Activated naive CD8-positive, alpha-beta T cell treated with anti-CD3 and anti-CD28 coated beads, Interleukin-2, amount 50 U/mL, for 24 hours (primary cell): ENCODE measurements around the gene ZNF573.
A peak's percentile ranks its signal among the peaks of the same experiment; 100 is the strongest.

Experiments used
- ATAC-seq: fragments of 150-1000 bp; cut with Tn5 transposase; one replicate; pipeline ENCODE4 v1.10.0; 2021
- DNase-seq: peaks from one replicate; pipeline ENCODE4 v3.0.0; 2021
- H3K27ac Mint-ChIP-seq: one replicate; pipeline ENCODE4 v1.8.0; 2021; ENCODE audit warnings: mild to moderate bottlenecking, mixed read lengths
- H3K27me3 Mint-ChIP-seq: one replicate; pipeline ENCODE4 v1.8.0; 2021; ENCODE audit warnings: mixed read lengths
- H3K36me3 Mint-ChIP-seq: one replicate; pipeline ENCODE4 v1.8.0; 2021; ENCODE audit warnings: low read depth, mixed read lengths
- H3K4me1 Mint-ChIP-seq: one replicate; pipeline ENCODE4 v1.8.0; 2021; ENCODE audit warnings: mixed read lengths
- H3K4me3 Mint-ChIP-seq: one replicate; pipeline ENCODE4 v1.8.0; 2021; ENCODE audit warnings: mild to moderate bottlenecking, moderate library complexity, mixed read lengths
- H3K9me3 Mint-ChIP-seq: one replicate; pipeline ENCODE4 v1.8.0; 2021; ENCODE audit warnings: mixed read lengths

Gene ZNF573

DNA sequence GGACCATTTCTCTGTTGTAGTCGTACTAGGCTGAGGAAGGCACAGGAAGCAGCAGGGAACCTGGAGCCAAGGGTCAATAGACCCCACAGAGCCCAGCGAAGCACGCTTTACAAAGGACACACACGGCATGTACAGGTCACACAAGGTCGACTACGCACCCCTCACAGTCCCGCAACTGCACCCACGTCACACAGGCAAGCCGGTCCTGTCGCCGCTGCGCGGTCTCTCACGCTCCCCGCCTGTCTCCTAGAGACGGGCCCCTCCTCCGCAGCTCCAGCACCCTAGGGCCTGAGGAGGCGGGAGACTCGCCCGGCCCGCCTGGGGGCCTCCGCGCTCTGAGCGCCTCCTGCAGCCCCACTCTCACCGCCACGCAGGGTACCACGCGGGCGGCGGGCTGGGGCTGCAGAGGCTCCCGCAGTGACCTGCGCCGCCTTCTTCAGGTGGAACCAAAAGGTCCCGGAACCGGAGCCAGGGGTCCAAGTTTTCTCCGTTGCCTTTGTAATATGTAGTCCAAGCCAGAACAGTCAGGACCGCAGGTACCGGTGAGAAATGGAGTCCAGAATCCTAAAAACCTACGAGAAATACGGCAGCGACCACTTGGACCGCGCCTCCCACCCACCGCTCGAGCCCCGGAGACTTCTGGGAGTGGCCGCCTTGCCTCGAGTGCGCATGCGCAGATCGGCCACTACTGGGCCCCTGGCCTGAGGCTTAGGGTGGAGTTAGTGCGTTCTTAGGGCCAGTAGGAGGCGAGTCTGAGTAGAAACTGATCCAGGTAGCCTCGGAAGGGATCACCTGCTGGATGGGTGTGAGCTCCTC lies 60.1 kb downstream of the ZNF573 start, which contains the start of gene ZNF607:
Gene ZNF607 (minus strand): TSS at position 651 of the 816 bp plus-strand sequence. CDS start 8,143 bp downstream, outside the sequence.
- H3K9me3 Mint-ChIP-seq = peaks cover 21% of the 10 kb centered on the region
- peaks cover 34% of the 10 kb centered on the region for H3K36me3 Mint-ChIP-seq
- H3K4me3 Mint-ChIP-seq = peak within 1 kb of the TSS; percentile 98
- ATAC-seq = peak; percentile 94
- peak; percentile 88 for DNase-seq
- peak within 1 kb of the TSS; percentile 84 for H3K27ac Mint-ChIP-seq
- peaks cover 16% of the 10 kb centered on the region for H3K4me1 Mint-ChIP-seq
- no peaks in the 10 kb centered on the region for H3K27me3 Mint-ChIP-seq

DNA sequence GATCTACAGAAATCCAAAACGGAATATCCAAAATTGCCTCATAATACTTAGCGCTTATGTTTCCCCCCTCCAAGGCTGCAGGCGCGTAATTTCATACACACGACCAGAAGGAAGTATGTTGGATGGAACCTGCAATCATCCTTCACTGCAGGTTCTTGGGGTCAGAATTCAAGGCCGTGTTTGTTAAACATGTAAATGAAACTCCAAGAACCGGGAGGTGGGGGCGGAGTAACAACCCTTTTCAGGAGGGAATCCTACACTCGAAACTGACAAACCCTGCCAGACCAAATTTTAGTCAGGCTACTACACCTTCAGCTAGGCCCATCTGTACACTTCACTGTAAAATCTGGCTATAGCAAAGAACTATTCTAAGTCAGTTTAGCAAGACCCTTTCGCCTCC lies 61.1 kb downstream of the ZNF573 start:
- no peaks in the 10 kb centered on the region for H3K27me3 Mint-ChIP-seq
- peak overlapping the region; percentile 84 for H3K27ac Mint-ChIP-seq
- peaks cover 16% of the 10 kb centered on the region for H3K4me1 Mint-ChIP-seq
- ATAC-seq (no peak), DNase-seq (no peak)
- peaks cover 38% of the 10 kb centered on the region for H3K36me3 Mint-ChIP-seq
- H3K4me3 Mint-ChIP-seq = peak overlapping the region; percentile 98
- H3K9me3 Mint-ChIP-seq = peaks cover 21% of the 10 kb centered on the region

DNA sequence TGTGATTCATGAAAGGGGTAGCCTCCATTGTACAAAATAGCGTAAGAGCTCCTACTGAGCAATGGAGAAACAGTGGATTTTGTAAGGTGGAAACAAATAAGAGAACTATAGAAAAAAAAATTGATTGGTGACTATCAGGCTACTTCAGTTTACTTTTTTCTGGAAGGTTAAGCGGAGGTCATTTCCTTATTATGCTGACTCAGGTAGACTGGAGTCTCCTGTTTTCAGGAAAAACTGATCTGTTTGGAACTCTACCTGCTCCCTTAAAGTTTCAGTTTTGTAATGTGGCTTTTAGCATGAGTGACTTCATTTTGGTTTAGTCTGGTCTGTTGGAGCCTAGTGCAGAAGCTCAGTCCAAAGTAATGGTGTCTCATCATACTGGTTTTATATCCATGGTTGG lies 63.2 kb downstream of the ZNF573 start:
- H3K9me3 Mint-ChIP-seq = peaks cover 29% of the 10 kb centered on the region
- H3K4me3 Mint-ChIP-seq = no peak overlapping the region
- peaks cover 16% of the 10 kb centered on the region for H3K4me1 Mint-ChIP-seq
- no peaks in the 10 kb centered on the region for H3K27me3 Mint-ChIP-seq
- ATAC-seq (no peak), DNase-seq (no peak)
- no peak overlapping the region for H3K27ac Mint-ChIP-seq
- peaks cover 54% of the 10 kb centered on the region for H3K36me3 Mint-ChIP-seq

DNA sequence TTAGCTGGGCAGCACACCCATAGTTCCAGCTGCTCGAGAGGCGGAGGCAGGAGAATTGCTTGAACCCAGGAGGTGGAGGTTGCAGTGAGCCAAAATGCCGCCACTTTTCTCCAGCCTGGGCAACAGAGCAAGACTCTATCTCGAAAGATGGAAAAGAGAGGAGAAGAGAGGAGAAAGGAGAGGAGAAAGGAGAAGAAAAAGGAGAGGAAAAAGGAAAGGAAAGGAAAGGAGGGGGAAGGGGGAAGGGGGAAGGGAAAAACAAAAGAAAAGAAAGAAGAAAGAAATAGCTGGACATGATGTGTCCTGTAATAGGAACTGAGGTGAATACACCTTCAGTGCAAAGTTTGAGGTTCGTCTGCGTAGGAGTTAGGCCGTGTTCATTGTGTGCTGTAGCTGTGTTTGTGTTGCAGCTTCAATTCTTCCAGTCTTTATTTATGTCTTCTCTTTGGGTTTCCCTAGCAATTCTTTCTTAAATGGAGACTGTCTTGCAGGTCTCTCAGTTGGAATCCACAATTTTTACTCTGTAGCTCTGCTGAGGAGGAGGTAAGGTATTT lies 73.3 kb downstream of the ZNF573 start:
- Mint-ChIP-seq H3K4me3 (no peak overlapping the region), H3K27ac (no peak overlapping the region), H3K9me3 (peaks cover 52% of the 10 kb centered on the region), H3K4me1 (no peaks in the 10 kb centered on the region), H3K27me3 (no peaks in the 10 kb centered on the region), H3K36me3 (peaks cover 78% of the 10 kb centered on the region)
- DNase-seq (no peak), ATAC-seq (no peak)

DNA sequence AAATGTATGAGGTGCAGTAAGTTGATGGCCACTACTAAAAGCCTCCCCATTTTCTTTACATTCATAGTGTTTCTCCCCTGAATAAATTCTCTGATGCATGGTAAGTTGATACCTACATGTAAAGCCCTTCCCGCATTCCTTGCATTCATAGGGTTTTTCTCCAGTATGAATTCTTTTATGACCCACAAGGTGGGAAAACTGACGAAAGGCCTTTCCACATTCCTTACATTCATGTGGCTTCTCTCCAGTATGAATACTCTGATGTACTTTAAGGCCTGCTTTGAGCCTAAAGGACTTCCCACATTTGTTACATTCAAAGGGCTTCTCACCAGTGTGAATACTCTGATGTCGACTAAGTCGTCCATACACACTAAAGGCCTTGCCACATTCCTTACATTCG lies 80.3 kb downstream of the ZNF573 start:
- Mint-ChIP-seq H3K36me3 (peaks cover 69% of the 10 kb centered on the region), H3K27ac (no peak overlapping the region), H3K4me1 (no peaks in the 10 kb centered on the region), H3K27me3 (no peaks in the 10 kb centered on the region), H3K4me3 (no peak overlapping the region), H3K9me3 (peaks cover 59% of the 10 kb centered on the region)
- no peak for DNase-seq
- ATAC-seq = no peak

DNA sequence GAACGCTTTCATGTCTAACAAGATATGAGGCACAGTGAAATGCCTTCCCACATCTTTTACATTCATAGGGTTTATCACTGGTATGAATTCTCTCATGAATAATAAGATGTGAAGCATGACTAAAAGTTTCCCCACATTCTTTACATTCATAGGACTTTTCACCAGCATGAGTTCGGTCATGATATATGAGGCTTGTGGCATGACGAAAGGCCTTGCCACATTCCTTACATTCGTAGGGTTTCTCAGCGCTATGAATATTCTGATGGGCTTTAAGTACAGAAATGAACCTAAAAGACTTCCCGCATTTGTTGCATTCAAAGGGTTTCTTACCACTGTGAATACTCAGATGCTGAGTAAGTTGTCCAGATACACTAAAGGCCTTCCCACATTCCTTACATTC lies 81.2 kb downstream of the ZNF573 start:
- Mint-ChIP-seq H3K36me3 (peaks cover 67% of the 10 kb centered on the region), H3K27me3 (no peaks in the 10 kb centered on the region), H3K27ac (no peak overlapping the region), H3K4me3 (no peak overlapping the region), H3K4me1 (no peaks in the 10 kb centered on the region), H3K9me3 (peaks cover 59% of the 10 kb centered on the region)
- ATAC-seq = no peak
- DNase-seq = no peak

DNA sequence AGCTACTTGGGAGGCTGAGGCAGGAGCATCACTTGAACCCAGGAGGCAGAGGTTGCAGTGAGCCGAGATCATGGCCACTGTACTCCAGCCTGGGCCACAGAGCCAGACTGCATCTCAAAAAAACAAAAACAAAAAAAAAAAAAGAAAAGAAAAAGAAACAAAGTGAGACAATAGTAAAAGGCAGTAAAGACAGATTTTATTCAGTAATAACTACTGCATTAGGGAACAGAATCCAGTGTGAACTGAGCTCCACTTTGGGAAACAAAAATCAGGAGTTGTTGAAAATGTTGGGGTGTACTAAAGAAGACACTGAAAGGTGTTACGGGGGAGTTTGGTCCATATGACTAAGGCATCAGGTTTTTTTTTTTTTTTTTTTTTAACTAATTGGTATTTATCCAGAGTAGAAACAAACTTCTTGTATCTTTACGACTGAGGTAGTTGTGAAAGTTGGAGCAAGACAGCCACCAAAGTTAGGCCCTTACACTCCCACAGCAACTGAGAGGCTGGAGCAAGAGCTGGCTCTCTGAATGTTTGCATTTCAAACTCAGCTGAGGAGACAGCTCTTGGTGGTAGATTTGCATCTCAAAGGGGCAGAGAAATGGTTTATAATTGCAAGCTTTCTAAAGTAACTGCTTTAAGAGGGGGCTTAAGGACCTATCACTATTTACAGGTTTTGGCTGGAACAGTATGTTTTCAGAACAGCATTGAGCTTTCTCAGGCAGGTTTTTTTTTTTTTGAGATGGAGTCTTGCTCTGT lies 84.1 kb downstream of the ZNF573 start:
- Mint-ChIP-seq H3K36me3 (peaks cover 52% of the 10 kb centered on the region), H3K27me3 (no peaks in the 10 kb centered on the region), H3K27ac (no peak overlapping the region), H3K4me1 (peaks cover 10% of the 10 kb centered on the region), H3K9me3 (peaks cover 46% of the 10 kb centered on the region), H3K4me3 (no peak overlapping the region)
- ATAC-seq = no peak
- no peak for DNase-seq

DNA sequence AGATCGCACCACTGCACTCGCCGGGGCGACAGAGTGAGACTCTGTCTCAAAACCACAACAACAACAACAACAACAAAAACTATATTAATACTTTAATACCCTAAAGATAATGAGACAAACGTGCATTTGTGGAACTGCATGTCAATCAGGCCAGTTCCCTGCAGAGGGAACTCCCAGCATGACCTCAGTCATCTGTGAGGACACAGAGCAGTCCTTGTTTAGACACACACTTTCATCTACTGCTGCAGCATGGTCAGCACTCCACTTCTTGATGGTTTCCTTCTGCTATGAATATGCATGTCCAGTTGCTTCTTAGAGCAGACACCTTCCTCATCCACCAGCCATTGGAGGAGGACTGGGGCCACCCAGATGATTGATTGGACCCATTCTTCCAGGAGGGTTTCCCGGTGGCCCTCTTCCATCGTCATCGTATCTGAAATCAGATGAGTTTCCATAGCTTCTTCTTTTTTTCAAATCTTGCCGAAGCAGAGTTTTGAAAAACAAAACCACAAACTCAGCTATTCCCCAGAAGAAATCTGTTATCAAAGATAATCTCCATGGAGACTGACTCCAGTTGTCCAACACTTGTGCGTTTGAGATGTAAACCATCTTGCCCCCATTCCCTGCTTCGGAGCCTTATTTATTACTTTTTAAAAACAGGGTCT lies 86.3 kb downstream of the ZNF573 start:
- Mint-ChIP-seq H3K27me3 (no peaks in the 10 kb centered on the region), H3K4me3 (no peak overlapping the region), H3K27ac (no peak overlapping the region)

DNA sequence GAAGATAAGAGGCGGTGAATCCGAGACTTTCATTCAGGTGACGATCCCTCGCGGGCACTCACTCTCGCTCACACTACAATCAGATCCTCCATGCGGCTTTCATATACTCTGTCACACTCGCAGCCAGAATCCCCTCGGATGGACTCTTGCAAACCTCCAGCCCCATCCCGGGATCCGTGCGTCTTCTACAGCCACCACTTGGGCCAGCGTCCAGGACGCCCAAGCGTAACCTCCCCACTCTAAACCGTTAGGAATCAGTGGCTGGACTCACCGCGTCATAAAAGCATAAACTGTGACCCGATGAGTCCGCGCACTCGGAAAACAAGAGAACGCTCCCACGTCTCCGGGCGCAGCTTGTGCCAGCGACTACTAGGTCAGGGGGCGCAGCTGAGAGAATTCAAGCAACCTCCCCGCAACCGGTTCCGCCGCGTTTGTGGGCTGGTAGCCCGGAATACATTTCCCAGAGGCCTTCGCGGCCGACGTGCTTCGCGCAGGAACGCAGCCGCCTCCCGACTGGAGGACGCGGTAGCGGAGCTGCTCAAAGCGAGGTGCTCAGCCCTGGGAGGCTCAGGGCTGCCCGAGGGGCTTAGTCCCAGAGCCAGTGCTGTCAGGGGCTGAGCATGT lies 87.4 kb downstream of the ZNF573 start:
- peaks cover 10% of the 10 kb centered on the region for H3K4me1 Mint-ChIP-seq
- H3K9me3 Mint-ChIP-seq = peaks cover 17% of the 10 kb centered on the region
- DNase-seq (peak; percentile 77), ATAC-seq (peak; percentile 91)
- peaks cover 35% of the 10 kb centered on the region for H3K36me3 Mint-ChIP-seq
- peak overlapping the region; percentile 73 for H3K27ac Mint-ChIP-seq
- H3K27me3 Mint-ChIP-seq = no peaks in the 10 kb centered on the region
- peak overlapping the region; percentile 85 for H3K4me3 Mint-ChIP-seq

More for the DNA sequence above, 86.3 kb downstream of the ZNF573 start:
- peaks cover 28% of the 10 kb centered on the region for H3K9me3 Mint-ChIP-seq
- H3K36me3 Mint-ChIP-seq = peaks cover 39% of the 10 kb centered on the region
- DNase-seq = no peak
- H3K4me1 Mint-ChIP-seq = peaks cover 10% of the 10 kb centered on the region
- no peak for ATAC-seq
